HepG2 (cell line): ENCODE results near the gene KLHL12. TPM values are rescaled to one million over a fixed set of nuclear protein-coding genes. Genes with fewer than 3 reads are reported as not detected.

ENCODE experiments used
- ATAC-seq: fragments of 200-7000 bp; cut with Tn5 transposase; 3 replicates; pipeline ENCODE4 v1.9.1; 2020; ENCODE audit warnings: mild to moderate bottlenecking, moderate library complexity
- BruUV-seq: library from RNA; stranded (reverse); fragments of 400-500 nt; replicated peaks from 2 replicates; lab custom pipeline; 2021; lab: Mats Ljungman, UMichigan
- CTCF ChIA-PET: fragments of 300-600 bp; formaldehyde crosslinking; extraction: SDS; loops from one replicate; lab custom pipeline; 2021; ENCODE audit warnings: low total read pairs, inconsistent platforms, low intra/inter-chr PET ratio; lab: Yijun Ruan, JAX
- POLR2A ChIA-PET: fragments of 350-600 bp; sonication (Branson Sonifier 250); formaldehyde crosslinking; loops from one replicate; lab custom pipeline; 2020; ENCODE audit warnings: antibody characterized with exemption, inconsistent platforms; lab: Yijun Ruan, JAX
- DNase-seq: peaks from one replicate; pipeline ENCODE4 v3.0.0-alpha.2; 2015; ENCODE audit warnings: low spot score
- FAIRE-seq: peaks from 3 replicates; lab custom pipeline; 2011; peaks lifted over from hg19 to GRCh38; lab: Jason Lieb, UNC
- H2AFZ ChIP-seq: one replicate; pipeline ENCODE4 v1.6.1; 2011; ENCODE audit warnings: low read length, inconsistent platforms
- H3K27ac ChIP-seq: fragments of 300-600 bp; 3 replicates; pipeline ENCODE4 v1.8.0; 2011; ENCODE audit warnings: mixed run types, mild to moderate bottlenecking, mixed read lengths, low read length, inconsistent platforms; ENCODE audit not compliant: insufficient read depth; ENCODE audit errors: extremely low read length
- H3K27me3 ChIP-seq, 2 experiments: fragments of 200-600 bp in 1 of 2; 2 replicates in 1 of 2; 3 replicates in 1 of 2; pipeline versions ENCODE4 v1.6.0 to v1.8.0; 2011; ENCODE audit warnings: low read length in 2 of 2, mild to moderate bottlenecking in 2 of 2, moderate library complexity in 2 of 2, inconsistent platforms in 1 of 2; ENCODE audit not compliant: insufficient read depth in 2 of 2, control insufficient read depth in 1 of 2
- H3K36me3 ChIP-seq, 2 experiments: fragments of 200-600 bp in 1 of 2; replicated peaks in 1 of 2; 2 replicates in 1 of 2; 3 replicates in 1 of 2; pipeline versions ENCODE4 v1.5.1 to v1.8.0; 2011; ENCODE audit warnings: low read length in 2 of 2, inconsistent platforms in 1 of 2; ENCODE audit not compliant: insufficient read depth in 2 of 2, control insufficient read depth in 1 of 2
- H3K4me1 ChIP-seq: 2 replicates; pipeline ENCODE4 v1.5.1; 2012; ENCODE audit warnings: low read length, inconsistent platforms; ENCODE audit not compliant: insufficient read depth
- H3K4me2 ChIP-seq: 2 replicates; pipeline ENCODE4 v1.6.0; 2011; ENCODE audit warnings: low read depth, low read length, inconsistent platforms
- H3K4me3 ChIP-seq, 3 experiments: fragments of 200-600 bp in 1 of 3; sonication (generic), shearing (Covaris generic) in 1 of 3; replicated peaks in 1 of 3; 2 replicates each; pipeline ENCODE4 v1.5.1; 2011 to 2016; ENCODE audit warnings: low read length in 3 of 3, inconsistent platforms in 2 of 3, low read depth in 2 of 3, mild to moderate bottlenecking in 2 of 3, control low read depth in 1 of 3, mixed read lengths in 1 of 3; ENCODE audit not compliant: insufficient read depth in 1 of 3
- H3K79me2 ChIP-seq: one replicate; pipeline ENCODE4 v1.6.1; 2011; ENCODE audit warnings: low read length, inconsistent platforms; ENCODE audit not compliant: insufficient read depth
- H3K9ac ChIP-seq: 2 replicates; pipeline ENCODE4 v1.6.0; 2011; ENCODE audit warnings: mild to moderate bottlenecking, low read depth, low read length, inconsistent platforms; ENCODE audit not compliant: insufficient read depth
- H3K9me3 ChIP-seq: 2 replicates; pipeline ENCODE4 v1.5.1; 2012; ENCODE audit warnings: mild to moderate bottlenecking, low read length
- H4K20me1 ChIP-seq: 2 replicates; pipeline ENCODE4 v1.6.0; 2011; ENCODE audit warnings: inconsistent platforms, mild to moderate bottlenecking, low read length, moderate library complexity; ENCODE audit not compliant: insufficient read depth
- CEBPB ChIP-seq: IDR thresholded peaks from 2 replicates; pipeline ENCODE4 v1.6.1; 2011; ENCODE audit warnings: low read depth, low read length, improper control_type of control experiment, borderline replicate concordance
- CEBPG ChIP-seq: IDR thresholded peaks from 2 replicates; pipeline ENCODE4 v1.6.1; 2016
- CREB1 ChIP-seq, 2 experiments: fragments of 450-650 bp in 1 of 2; IDR thresholded peaks; 2 replicates each; pipeline ENCODE4 v1.6.1; 2016 to 2017; ENCODE audit warnings: control low read depth in 1 of 2, mild to moderate bottlenecking in 1 of 2, missing compliant biosample characterization in 1 of 2, missing genetic modification characterization in 1 of 2
- GABPB1 ChIP-seq: IDR thresholded peaks from 2 replicates; pipeline ENCODE4 v1.6.1; 2016; ENCODE audit warnings: mild to moderate bottlenecking, missing genetic modification reagents, moderate library complexity, missing compliant biosample characterization
- KMT2A ChIP-seq: sonication (generic); formaldehyde crosslinking; IDR thresholded peaks from 2 replicates; pipeline ENCODE4 v1.4.0; 2020; ENCODE audit warnings: missing genetic modification reagents
- RARA ChIP-seq: IDR thresholded peaks from 2 replicates; pipeline ENCODE4 v1.6.1; 2016; ENCODE audit warnings: missing genetic modification reagents, missing compliant biosample characterization
- TBX2 ChIP-seq: sonication (generic); formaldehyde crosslinking; IDR thresholded peaks from 2 replicates; pipeline ENCODE4 v1.5.0; 2020; ENCODE audit warnings: missing genetic modification reagents, mild to moderate bottlenecking, borderline replicate concordance
- THAP11 ChIP-seq: IDR thresholded peaks from 2 replicates; pipeline ENCODE4 v1.6.1; 2016; ENCODE audit warnings: missing biosample characterization, missing genetic modification reagents
- ZFP37 ChIP-seq: sonication (generic); formaldehyde crosslinking; IDR thresholded peaks from 2 replicates; pipeline ENCODE4 v1.4.0; 2020; ENCODE audit warnings: missing genetic modification reagents, borderline replicate concordance
- ZFP90 ChIP-seq: sonication (generic); formaldehyde crosslinking; IDR thresholded peaks from 2 replicates; pipeline ENCODE4 v1.8.0; 2022; ENCODE audit warnings: missing genetic modification reagents, mild to moderate bottlenecking, inconsistent platforms, borderline replicate concordance
- ZFY ChIP-seq: sonication (generic); formaldehyde crosslinking; IDR thresholded peaks from 2 replicates; pipeline ENCODE4 v1.4.0; 2020; ENCODE audit warnings: missing genetic modification reagents
- ZMYM4 ChIP-seq: sonication (generic); formaldehyde crosslinking; IDR thresholded peaks from 2 replicates; pipeline ENCODE4 v1.8.1; 2023; ENCODE audit warnings: mild to moderate bottlenecking, missing genetic modification reagents
- ZNF138 ChIP-seq: sonication (generic); formaldehyde crosslinking; IDR thresholded peaks from 2 replicates; pipeline ENCODE4 v1.5.0; 2020; ENCODE audit warnings: mild to moderate bottlenecking, low read depth, missing genetic modification reagents
- ZNF224 ChIP-seq: sonication (generic); formaldehyde crosslinking; IDR thresholded peaks from 2 replicates; pipeline ENCODE4 v1.5.0; 2020; ENCODE audit warnings: mild to moderate bottlenecking, missing genetic modification reagents
- ZNF263 ChIP-seq: sonication (generic); formaldehyde crosslinking; IDR thresholded peaks from 2 replicates; pipeline ENCODE4 v1.4.0; 2020; ENCODE audit warnings: missing genetic modification reagents
- ZNF331 ChIP-seq: sonication (generic); formaldehyde crosslinking; IDR thresholded peaks from 2 replicates; pipeline ENCODE4 v1.4.0; 2020; ENCODE audit warnings: missing genetic modification reagents
- ZNF441 ChIP-seq: sonication (generic); formaldehyde crosslinking; IDR thresholded peaks from 2 replicates; pipeline ENCODE4 v1.7.0; 2021; ENCODE audit warnings: missing genetic modification reagents, borderline replicate concordance
- WGBS: methylation state at CpG from one replicate; pipeline ENCODE4 v1.1.6; 2017; ENCODE audit warnings: low lambda C conversion rate; 5-methylcytosine and 5-hydroxymethylcytosine counted together
- in situ Hi-C: cut with HindIII; loops from 2 replicates; pipeline ENCODE4 v1.10.0; 2017; ENCODE audit warnings: low pct_unique_long_range_greater_than_20kb; ENCODE audit not compliant: extremely low pct_ligation_motif_present
- intact Hi-C: fragments of 100-400 bp; cut with micrococcal nuclease; formaldehyde crosslinking; loops from one replicate; pipeline ENCODE4 v1.10.0; 2022; ENCODE audit not compliant: unreplicated experiment
- polyA plus RNA-seq, 8 experiments: library from polyadenylated mRNA; depleted of rRNA in 3 of 8; stranded (reverse) in 7 of 8; unstranded in 1 of 8; fragments of >200 nt; fragmentation: Illumina TruSeq in 4 of 8; extraction: Trizol in 4 of 8; gene quantifications; 2 replicates each; pipeline versions ENCODE4 v1.2.1 to v1.2.3, GENCODE V29; 2011 to 2016; ENCODE audit warnings: low read depth in 4 of 8, missing spikeins in 1 of 8, mixed read lengths in 1 of 8; ENCODE audit not compliant: insufficient read depth in 1 of 8
- total RNA-seq, 5 experiments: library from RNA; depleted of rRNA; stranded (reverse); fragments of >200 nt; fragmentation: Illumina TruSeq; extraction: Trizol; gene quantifications; 2 replicates each; pipeline ENCODE4 v1.2.3, GENCODE V29; 2016; ENCODE audit warnings: low read depth in 1 of 5
- TF ChIP-seq, protein P1 (sequence below): sonication (generic); formaldehyde crosslinking; IDR thresholded peaks from 2 replicates; pipeline ENCODE4 v1.5.0; 2020; ENCODE audit warnings: missing genetic modification reagents, mild to moderate bottlenecking, borderline replicate concordance

Gene KLHL12
- total and polyA plus RNA-seq, 2 of the 13 experiments (the other 11 are each of a cell fraction or from before 2014, with no cell fraction given) = 19.2 to 25.2 TPM

DNA sequence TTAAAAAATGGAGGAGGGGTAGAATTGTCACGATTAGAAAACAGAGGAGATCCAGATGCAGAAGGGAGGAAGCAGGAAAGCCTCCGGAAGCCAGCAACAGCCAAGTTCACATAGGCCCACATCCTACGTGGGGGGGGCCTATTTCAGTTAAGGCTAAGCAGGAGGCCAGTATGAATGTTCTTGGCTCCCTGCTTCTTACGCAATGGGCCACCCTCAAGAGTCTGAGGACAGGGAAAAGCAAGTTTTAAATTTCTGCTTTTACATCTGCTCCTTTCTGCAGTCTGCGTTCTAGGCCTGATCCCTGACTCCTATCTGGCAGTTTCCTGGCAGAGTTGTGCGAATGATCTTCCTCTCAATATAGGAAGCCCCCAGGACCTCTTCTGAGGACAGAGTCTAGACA, 68.7 kb downstream of the KLHL12 start:
- in situ Hi-C loops (loop anchor here (5.0 kb wide), 1 partner anchor 46 kb away; the partner anchor contains the start of gene PCAT6), intact Hi-C loops (no loop called here)
- peaks cover 68% of the 10 kb centered on the region for H3K4me1 ChIP-seq
- peaks cover 1 to 7% of the 10 kb centered on the region in 2 experiments; a peak in 1 of 5 replicates for H3K36me3 ChIP-seq
- BruUV-seq = no TSS peak
- ATAC-seq = no peak
- WGBS = 98% methylated on average over 6 of the region's 6 CpGs
- H3K9me3 ChIP-seq = no peaks in the 10 kb centered on the region
- H3K4me3 ChIP-seq = no peak overlapping the region
- H3K79me2 ChIP-seq = peaks cover 10% of the 10 kb centered on the region
- H3K4me2 ChIP-seq = no peak overlapping the region
- no peak for FAIRE-seq
- peak; percentile 73 for TF ChIP-seq CEBPB
- peak; percentile 41; the same call in 1 of the 2 replicates for TF ChIP-seq CEBPG
- TF ChIP-seq ZMYM4 = no peak
- TF ChIP-seq TBX2 = 0 out of 2 replicates have a peak, but pooled peaks have one; percentile 7
- DNase-seq = no peak
- no peak overlapping the region for H2AFZ ChIP-seq
- peak overlapping the region; percentile 62 for H3K27ac ChIP-seq
- POLR2A ChIA-PET = interaction anchor here (1.4 kb wide), 1 partner anchor 50 kb away, joined by 4 read pairs; the partner anchor contains the start of gene KDM5B
- no peaks in the 10 kb centered on the region for H4K20me1 ChIP-seq
- CTCF ChIA-PET = no interaction called here
- H3K27me3 ChIP-seq = no peaks in the 10 kb centered on the region; a peak in 1 of 5 replicates
- no peak overlapping the region for H3K9ac ChIP-seq

DNA sequence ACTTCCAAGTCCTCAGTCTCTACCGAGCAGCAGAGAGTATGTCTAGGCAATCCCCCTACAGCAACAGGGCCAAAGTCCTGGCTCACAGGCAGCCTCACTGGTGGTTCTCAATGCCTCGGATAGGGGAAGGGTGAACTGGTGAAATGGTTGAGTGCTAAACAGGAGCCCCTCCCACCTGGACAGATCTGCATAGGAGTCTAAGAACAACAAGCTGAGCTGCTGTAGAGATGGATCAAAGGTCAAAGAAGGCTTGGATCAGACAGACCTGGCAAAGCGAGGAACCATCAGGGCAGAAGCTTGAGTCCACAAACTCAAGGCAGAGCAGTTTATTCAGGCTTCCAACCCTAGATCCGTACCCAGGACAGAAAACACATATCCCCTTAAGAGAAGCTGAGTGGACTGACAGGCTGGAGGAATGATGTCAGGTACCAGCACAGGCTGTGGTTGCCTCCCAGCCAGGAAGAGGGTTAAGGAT, 69.9 kb downstream of the KLHL12 start:
- no peak overlapping the region for H2AFZ ChIP-seq
- peak; percentile 88 for DNase-seq
- CTCF ChIA-PET = no interaction called here
- TF ChIP-seq ZNF331 (peak; percentile 79; the same call in 1 of the 2 replicates), CREB1 (IDR thresholded peaks at IDR 0.05) (no peak), CREB1 (CRISPR knock-in tag; IDR thresholded peaks at IDR 0.05) (no peak), GABPB1 (CRISPR knock-in tag) (peak; percentile 13; the same call in 1 of the 2 replicates), THAP11 (CRISPR knock-in tag) (peak; percentile 20; the same call in 1 of the 2 replicates), RARA (CRISPR knock-in tag) (0 out of 2 replicates have a peak, but pooled peaks have one; percentile 17), ZNF138 (CRISPR knock-in tag) (no peak), KMT2A (CRISPR knock-in tag) (0 out of 2 replicates have a peak, but pooled peaks have one; percentile 35), ZFP90 (CRISPR knock-in tag) (peak; percentile 49; the same call in 1 of the 2 replicates), ZNF441 (CRISPR knock-in tag) (0 out of 2 replicates have a peak, but pooled peaks have one; percentile 46), ZFP37 (CRISPR knock-in tag) (0 out of 2 replicates have a peak, but pooled peaks have one; percentile 61), ZNF224 (CRISPR knock-in tag) (peak; percentile 39; the same call in 1 of the 2 replicates), ZNF263 (CRISPR knock-in tag) (peak; percentile 43; the same call in 1 of the 2 replicates), ZFY (CRISPR knock-in tag) (0 out of 2 replicates have a peak, but pooled peaks have one; percentile 29)
- TF ChIP-seq, protein P1, sequence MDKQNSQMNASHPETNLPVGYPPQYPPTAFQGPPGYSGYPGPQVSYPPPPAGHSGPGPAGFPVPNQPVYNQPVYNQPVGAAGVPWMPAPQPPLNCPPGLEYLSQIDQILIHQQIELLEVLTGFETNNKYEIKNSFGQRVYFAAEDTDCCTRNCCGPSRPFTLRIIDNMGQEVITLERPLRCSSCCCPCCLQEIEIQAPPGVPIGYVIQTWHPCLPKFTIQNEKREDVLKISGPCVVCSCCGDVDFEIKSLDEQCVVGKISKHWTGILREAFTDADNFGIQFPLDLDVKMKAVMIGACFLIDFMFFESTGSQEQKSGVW (CRISPR knock-in tag) = no peak

More for the DNA sequence above, 69.9 kb downstream of the KLHL12 start:
- BruUV-seq = no TSS peak
- Histone ChIP-seq H3K79me2 (peaks cover 10% of the 10 kb centered on the region), H3K9me3 (no peaks in the 10 kb centered on the region), H3K27ac (peak overlapping the region; percentile 62), H3K4me1 (peaks cover 57% of the 10 kb centered on the region), H4K20me1 (no peaks in the 10 kb centered on the region), H3K36me3 (peaks cover 1 to 12% of the 10 kb centered on the region in 2 experiments; a peak in 2 of 5 replicates), H3K4me3 (peak overlapping the region in 1 of 3 experiments; percentile 37; a peak in 2 of 6 replicates), H3K9ac (peak overlapping the region; percentile 35; the same call in 1 of the 2 replicates), H3K4me2 (peak overlapping the region; percentile 67), H3K27me3 (no peaks in the 10 kb centered on the region; a peak in 1 of 5 replicates)
- POLR2A ChIA-PET = interaction anchor here (0.7 to 1.4 kb wide), 6 partner anchors 10 to 150 kb away, joined by 3 to 5 read pairs (median 4); partner anchors contain the start of genes PCAT6, RABIF and TMEM183A
- in situ Hi-C loops (loop anchor here (5.0 kb wide), 1 partner anchor 45 kb away; the partner anchor contains the start of gene PCAT6), intact Hi-C loops (no loop called here)
- FAIRE-seq (peak; percentile 97), ATAC-seq (peak; percentile 57)
- WGBS = 0% methylated on average over 3 of the region's 4 CpGs
